Fibroblast of the aortic adventitia (primary cell): ENCODE measurements around the gene RDH11. TPM values are rescaled to one million over a fixed set of nuclear protein-coding genes. Genes with fewer than 3 reads are reported as not detected.
A peak's percentile ranks its signal among the peaks of the same experiment; 100 is the strongest.
"Not testable (repeated sequence)": the region's sequence is repeated elsewhere in the genome, so short reads cannot be mapped to it uniquely, and the experiment has no call there.

Experiments
- DNase-seq: peaks from one replicate; pipeline ENCODE4 v3.0.0-alpha.2; 2010; ENCODE audit warnings: low read depth
- H3K4me3 ChIP-seq: 2 replicates; pipeline ENCODE4 v1.5.1; 2011; ENCODE audit warnings: low read depth, mild to moderate bottlenecking, control low read depth, low read length, moderate library complexity
- CTCF ChIP-seq: IDR thresholded peaks from 2 replicates; pipeline ENCODE4 v1.5.1; 2011; ENCODE audit warnings: mild to moderate bottlenecking, low read length, control low read depth, inconsistent platforms; ENCODE audit not compliant: insufficient read depth
- total RNA-seq: library from RNA; depleted of rRNA; stranded (reverse); fragments of >200 nt; gene quantifications from 2 replicates; pipeline ENCODE4 v1.2.3, GENCODE V29; 2012; ENCODE audit warnings: low replicate concordance

RDH11 gene
- total RNA-seq, 1 donor, result 78.9 TPM

- no peak overlapping the region for H3K4me3 ChIP-seq
- peak; percentile 73 for DNase-seq
Observed at GRCh38 chr14:67704484-67705089, 9.0 kb upstream of the RDH11 start.

GRCh38 chr14:67703997-67704396 is 8.4 kb upstream of the RDH11 start:
- H3K4me3 ChIP-seq, result no peak overlapping the region
- no peak for DNase-seq
- TF ChIP-seq CTCF, result no peak

More at GRCh38 chr14:67704484-67705089, 9.0 kb upstream of the RDH11 start:
- peak; percentile 82 for TF ChIP-seq CTCF

GRCh38 chr14:67701492-67701891 is 5.9 kb upstream of the RDH11 start, which contains the start of gene RDH12:
Gene RDH12 (plus strand): TSS chr14:67701886. CDS start chr14:67722643, 20,757 bp downstream.
- DNase-seq, H3K4me3 ChIP-seq: not testable (repeated sequence)

GRCh38 chr14:67698179-67698578 is 2.6 kb upstream of the RDH11 start:
- no peak for DNase-seq
- no peak overlapping the region for H3K4me3 ChIP-seq
- TF ChIP-seq CTCF, result no peak

GRCh38 chr14:67697006-67697405 is 1.4 kb upstream of the RDH11 start:
- no peak overlapping the region for H3K4me3 ChIP-seq
- no peak for TF ChIP-seq CTCF
- no peak for DNase-seq

- no peak for TF ChIP-seq CTCF
- DNase-seq, result peak; percentile 87
- peak overlapping the region; percentile 97 for H3K4me3 ChIP-seq
Observed at GRCh38 chr14:67694791-67695393, 672 bp downstream of the RDH11 start.

GRCh38 chr14:67690011-67690410 is 5.6 kb downstream of the RDH11 start:
- DNase-seq, result no peak
- no peak overlapping the region for H3K4me3 ChIP-seq
- TF ChIP-seq CTCF, result no peak
